Stimulated activated CD4-positive, alpha-beta T cell treated with anti-CD3 and anti-CD28 coated beads, Interleukin-2, amount 100 ng/mL, for 48 hours (primary cell): ENCODE data around the gene BNIP1.

Experiments used
- DNase-seq, 2 donors: peaks; one replicate each; pipeline ENCODE4 v3.0.0-alpha.2; 2020

Gene BNIP1

GRCh38 chr5:173172166-173172565 lies 27.8 kb downstream of the BNIP1 start:
- no peak for DNase-seq

- DNase-seq = no peak
These were observed 31.2 kb downstream of the BNIP1 start for GRCh38 chr5:173175523-173175922.

GRCh38 chr5:173178369-173178910 lies 34.1 kb downstream of the BNIP1 start:
- DNase-seq = no peak

DNA sequence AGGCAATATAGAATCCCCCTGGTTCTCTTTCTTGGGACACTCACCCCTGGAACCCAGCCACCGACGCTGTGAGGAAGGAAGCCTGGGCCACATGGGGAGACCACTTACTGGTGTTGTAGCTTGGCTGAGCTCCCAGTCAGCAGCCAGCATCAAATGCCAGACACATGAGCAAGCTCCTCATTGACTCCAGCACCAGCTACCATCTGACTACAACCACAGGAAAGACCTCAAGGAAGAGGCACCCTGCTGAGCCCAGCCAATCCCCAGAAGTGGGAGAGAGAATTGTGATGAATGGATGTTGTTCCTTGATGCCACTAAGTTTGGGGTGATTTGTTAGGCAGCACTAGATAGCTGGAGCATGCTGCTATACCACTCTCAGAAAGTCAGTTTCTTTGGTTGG lies 36.0 kb downstream of the BNIP1 start:
- DNase-seq = no peak

- no peak for DNase-seq
These were observed 42.9 kb downstream of the BNIP1 start for GRCh38 chr5:173187054-173187743.

DNA sequence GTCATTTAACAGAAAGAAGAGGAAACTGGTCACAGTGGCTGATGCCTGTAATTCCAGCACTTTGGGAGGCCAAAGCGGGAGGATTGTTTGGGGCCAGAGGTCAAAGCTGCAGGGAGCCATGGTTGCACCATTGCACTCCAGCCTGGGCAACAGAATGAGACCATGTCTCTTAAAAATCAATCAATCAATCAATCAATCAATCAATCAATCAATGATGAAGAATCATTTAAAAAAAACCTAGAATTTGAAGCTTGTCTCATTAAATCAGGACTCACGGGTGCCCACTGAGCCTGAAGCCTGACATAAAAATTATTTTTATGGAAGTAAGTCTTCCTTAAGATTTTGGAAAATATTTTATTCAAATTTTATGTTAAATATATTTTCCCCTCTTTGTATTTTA lies 43.9 kb downstream of the BNIP1 start:
- no peak for DNase-seq

DNA sequence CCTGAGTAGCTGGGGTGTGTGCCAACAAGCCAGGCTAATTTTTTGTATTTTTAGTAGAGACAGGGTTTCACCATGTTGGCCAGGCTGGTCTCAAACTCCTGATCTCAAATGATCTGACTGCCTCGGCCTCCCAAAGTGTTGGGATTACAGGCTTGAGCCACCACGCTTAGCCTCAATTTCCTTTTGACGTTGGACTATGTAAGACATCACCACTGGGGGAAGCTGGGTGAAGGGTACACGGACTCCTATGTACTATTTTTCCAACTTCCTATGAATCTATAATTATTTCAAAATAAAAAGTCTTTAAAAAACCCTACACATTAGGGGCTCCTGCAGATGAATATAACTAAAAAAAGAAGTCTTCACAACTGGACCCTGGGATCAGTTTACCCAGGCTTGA lies 46.7 kb downstream of the BNIP1 start:
- DNase-seq = no peak

GRCh38 chr5:173191561-173191960 lies 47.2 kb downstream of the BNIP1 start:
- DNase-seq = no peak

DNA sequence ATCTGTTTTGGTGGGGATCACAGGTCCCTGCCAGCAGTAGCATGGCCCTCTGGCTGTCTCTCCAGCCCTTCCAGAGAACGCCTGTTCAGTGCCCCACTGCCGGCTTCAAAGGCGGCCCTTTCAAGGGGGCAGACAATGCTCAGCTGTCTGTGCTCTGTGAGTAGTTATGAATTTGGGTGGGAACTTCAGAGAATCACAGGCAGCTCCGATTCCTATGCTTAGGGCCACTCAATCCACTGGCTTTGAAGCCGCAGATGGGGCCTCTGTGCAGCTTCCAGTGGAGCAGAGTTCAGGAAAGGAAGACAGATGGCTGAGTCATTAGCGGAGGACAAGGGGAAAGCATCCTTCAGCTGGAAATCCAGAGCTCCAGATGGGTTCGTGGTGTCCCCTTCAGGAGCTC lies 48.2 kb downstream of the BNIP1 start:
- DNase-seq = no peak

DNA sequence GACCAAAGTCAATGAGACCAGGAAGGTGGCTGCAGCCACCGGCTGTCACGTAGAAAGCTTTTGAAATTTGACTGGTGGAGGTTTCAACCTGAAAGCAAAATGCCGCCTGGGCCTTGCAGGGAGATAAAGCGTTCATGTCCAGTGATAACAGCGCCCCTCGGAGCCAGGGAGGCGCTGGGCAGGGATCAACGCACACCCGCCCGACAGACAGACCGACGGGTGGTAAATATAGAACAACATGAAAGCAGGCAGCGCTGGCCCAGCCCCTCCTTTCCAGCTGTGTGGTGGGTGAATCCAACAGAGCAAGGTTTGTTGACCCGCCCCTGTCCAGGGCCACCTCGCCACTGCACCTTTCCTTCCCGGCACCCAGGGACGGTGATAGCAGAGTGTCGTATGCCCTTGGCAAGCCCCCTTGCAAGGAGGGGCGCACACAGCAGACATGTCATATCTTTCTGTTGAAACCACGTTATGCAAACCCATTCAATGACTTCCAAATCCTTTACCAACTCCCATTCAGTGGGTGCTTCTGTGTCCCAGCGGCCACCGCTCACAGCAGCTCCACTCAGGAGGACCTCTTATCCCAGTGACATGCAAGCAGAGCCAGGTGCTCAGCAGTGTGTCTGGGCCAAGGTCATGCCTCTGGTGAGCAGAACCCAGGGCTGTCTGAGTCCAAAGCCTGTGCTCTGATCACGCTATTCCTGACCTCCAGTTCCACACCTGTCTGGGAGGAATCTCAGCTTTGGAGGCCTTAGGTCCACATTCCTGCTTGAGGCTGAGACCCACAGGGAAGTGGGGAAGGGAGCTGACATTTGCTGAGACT lies 52.0 kb downstream of the BNIP1 start:
- DNase-seq = no peak

GRCh38 chr5:173197375-173197891 lies 53.1 kb downstream of the BNIP1 start:
- DNase-seq = no peak

- no peak for DNase-seq
These were observed 53.7 kb downstream of the BNIP1 start for GRCh38 chr5:173198049-173198448.

DNA sequence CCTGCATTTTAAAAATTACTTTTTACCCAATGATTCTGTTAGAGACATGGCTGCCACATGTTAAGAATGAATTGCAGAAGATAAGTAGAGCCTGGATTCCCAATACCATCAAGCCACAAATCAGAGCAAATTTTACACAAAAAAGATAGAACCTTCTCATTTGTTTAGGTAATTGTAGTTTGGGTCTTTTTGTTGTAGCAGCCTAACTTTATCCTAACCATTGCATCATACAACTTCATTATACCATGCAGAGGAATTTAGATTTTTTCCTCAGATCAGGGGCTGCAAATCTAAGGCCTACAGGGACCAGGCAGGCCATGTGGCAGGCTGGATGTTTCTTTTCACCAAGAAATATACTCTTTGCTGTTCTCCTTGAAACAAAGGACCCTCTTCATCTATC lies 56.0 kb downstream of the BNIP1 start:
- DNase-seq = no peak

DNA sequence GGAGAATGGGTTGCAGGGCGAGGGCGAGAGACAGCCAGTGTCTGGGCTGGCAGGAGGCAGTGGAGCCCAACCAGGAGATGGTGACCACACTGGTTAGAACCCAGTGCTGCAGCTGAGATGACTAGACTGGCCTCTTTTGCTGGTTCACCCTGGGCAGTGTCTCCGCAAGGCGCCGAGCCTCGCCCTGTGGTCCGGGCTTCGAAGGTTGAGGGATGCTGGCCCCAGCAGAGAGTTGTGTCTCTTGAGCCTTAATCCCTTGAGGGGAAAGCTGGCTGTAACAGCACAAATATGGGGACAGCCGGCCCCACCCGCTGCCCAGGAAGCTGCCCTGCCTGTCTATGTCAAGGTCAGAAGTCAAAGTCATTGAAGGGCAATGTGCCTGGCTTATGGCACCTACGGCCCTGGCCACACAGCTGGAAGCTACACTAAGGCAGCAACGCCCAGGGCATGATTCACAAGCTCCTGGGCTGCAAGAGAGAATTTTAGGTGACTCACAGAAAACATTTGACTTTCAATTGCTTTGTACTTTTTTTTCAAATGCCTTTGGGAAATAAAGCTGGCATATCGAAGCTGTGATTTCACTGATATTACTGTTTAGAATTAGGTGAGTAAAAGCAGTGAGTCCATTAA lies 57.4 kb downstream of the BNIP1 start:
- DNase-seq = no peak

- no peak for DNase-seq
These were observed 58.0 kb downstream of the BNIP1 start for GRCh38 chr5:173202266-173202875.

- peak in 1 of 2 donors; percentile 5 for DNase-seq
These were observed 60.1 kb downstream of the BNIP1 start for GRCh38 chr5:173204185-173204979.

DNA sequence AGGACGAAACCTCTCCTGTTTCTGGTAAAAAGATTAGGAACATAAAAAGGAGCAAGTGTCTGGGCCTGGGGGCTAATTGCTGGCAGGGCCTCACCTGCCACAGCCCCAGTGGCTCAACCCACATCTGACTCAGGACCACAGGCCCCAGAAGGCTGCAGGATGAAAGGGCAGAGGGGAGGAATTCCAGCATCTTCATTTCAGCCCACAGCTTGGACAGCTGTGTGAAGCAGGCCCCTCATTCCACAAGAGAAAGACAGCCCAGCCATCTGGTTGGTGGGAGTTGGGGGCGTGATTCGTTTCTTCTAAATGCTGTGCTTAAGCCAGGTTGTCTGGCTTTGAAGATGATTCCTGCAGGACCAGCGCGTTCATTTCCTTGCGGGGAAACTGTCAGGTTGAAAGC lies 61.6 kb downstream of the BNIP1 start:
- no peak for DNase-seq

GRCh38 chr5:173208296-173208695 lies 64.0 kb downstream of the BNIP1 start:
- DNase-seq = no peak

DNA sequence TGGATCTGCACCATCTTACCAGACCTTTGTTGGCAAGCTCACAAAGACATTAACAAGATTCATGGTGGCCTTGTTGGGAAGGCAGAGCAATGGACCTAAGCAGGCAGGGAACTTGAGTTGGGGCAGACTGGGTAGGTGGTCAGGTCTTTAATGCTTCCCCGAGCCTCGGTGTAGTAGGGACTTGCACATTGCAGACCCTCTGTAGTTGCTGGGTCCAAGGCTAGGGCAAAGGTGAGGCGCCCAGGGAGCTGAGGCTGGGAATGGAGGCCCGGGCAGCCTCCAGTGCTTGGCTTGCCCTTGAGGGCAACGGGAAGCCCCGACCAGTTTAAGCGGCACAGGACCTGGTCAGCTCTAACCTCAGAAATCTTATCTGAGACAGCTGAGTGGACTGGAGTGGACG lies 66.5 kb downstream of the BNIP1 start:
- DNase-seq = no peak

GRCh38 chr5:173211284-173211683 lies 67.0 kb downstream of the BNIP1 start:
- DNase-seq = no peak

DNA sequence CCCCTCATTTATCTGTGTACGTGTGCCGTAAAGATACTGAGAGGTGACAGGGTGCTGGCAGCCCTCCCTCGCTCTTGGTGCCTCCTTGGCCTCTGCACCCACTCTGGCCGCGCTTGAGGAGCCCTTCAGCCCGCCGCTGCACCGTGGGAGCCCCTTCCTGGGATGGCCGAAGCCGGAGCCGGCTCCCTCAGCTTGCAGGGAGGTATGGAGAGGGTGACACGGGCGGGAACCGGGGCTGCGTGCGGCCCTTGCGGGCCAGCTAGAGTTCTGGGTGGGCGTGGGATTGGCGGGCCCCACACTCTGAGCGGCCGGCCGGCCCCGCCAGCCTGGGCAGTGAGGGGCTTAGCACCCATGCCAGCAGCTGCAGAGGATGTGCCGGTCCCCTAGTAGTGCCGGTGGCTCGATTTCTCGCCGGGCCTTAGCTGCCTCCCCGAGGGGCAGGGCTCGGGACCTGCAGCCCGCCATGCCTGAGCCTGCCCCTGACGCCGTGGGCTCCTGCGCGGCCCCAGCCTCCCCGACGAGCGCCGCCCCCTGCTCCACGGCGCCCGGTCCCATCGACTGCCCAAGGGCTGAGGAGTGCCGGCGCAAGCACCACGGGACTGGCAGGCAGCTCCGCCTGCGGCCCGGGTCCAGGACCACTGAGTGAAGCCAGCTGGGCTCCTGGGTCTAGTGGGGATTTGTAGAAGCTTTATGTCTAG lies 69.1 kb downstream of the BNIP1 start:
- no peak for DNase-seq
